Thyroid gland (tissue), 4 donors: ENCODE measurements around the gene GJB3. TPM values are rescaled to one million over a fixed set of nuclear protein-coding genes. Genes with fewer than 3 reads are reported as not detected.

ENCODE experiments used
- DNase-seq, 2 donors: peaks; one replicate each; pipeline ENCODE4 v3.0.0-alpha.2; 2019
- H3K27ac ChIP-seq, 3 donors: fragments of 200-600 bp; sonication (generic); 1 replicate in 2 of 3; 2 replicates in 1 of 3; pipeline ENCODE4 v1.5.1; 2016 to 2019; ENCODE audit warnings: mild to moderate bottlenecking in 1 of 3, moderate library complexity in 1 of 3
- H3K27me3 ChIP-seq: fragments of 200-600 bp; sonication (generic); one replicate; pipeline ENCODE4 v1.5.1; 2019
- H3K36me3 ChIP-seq, 2 donors: fragments of 200-600 bp; sonication (generic); one replicate each; pipeline ENCODE4 v1.5.1; 2016 to 2019
- H3K4me1 ChIP-seq, 2 donors: fragments of 200-600 bp; sonication (generic); one replicate each; pipeline ENCODE4 v1.5.1; 2017 to 2019
- H3K4me3 ChIP-seq, 3 donors: fragments of 200-600 bp; sonication (generic); replicated peaks in 1 of 3; 1 replicate in 2 of 3; 2 replicates in 1 of 3; pipeline ENCODE4 v1.5.1; 2016; ENCODE audit warnings: mild to moderate bottlenecking in 1 of 3
- H3K9me3 ChIP-seq: fragments of 200-600 bp; sonication (generic); one replicate; pipeline ENCODE4 v1.5.1; 2017
- POLR2A ChIP-seq, 2 donors: fragments of 450-650 bp; IDR thresholded peaks; one replicate each; pipeline ENCODE4 v1.6.1; 2017; ENCODE audit warnings: antibody characterized with exemption in 2 of 2, mild to moderate bottlenecking in 2 of 2, moderate library complexity in 1 of 2
- WGBS, 2 donors: methylation state at CpG; one replicate each; pipeline ENCODE4 v1.1.5; 2017; 5-methylcytosine and 5-hydroxymethylcytosine counted together
- intact Hi-C: fragments of 100-400 bp; cut with DNase I; formaldehyde crosslinking; loops from one replicate; pipeline ENCODE4 v1.15.1; 2023
- total RNA-seq, 4 donors: library from RNA; depleted of rRNA; stranded (reverse); fragments of >200 nt; gene quantifications; one replicate each; pipeline ENCODE4 v1.2.3, GENCODE V29; 2016
- TF ChIP-seq, protein P1 (sequence below), 6 experiments: fragments of 200-600 bp in 3 of 6; fragments of 450-650 bp in 3 of 6; sonication (generic) in 3 of 6; IDR thresholded peaks; one replicate each; pipeline ENCODE4 v1.5.1; 2016 to 2019; ENCODE audit warnings: antibody characterized with exemption in 6 of 6, mild to moderate bottlenecking in 2 of 6, inconsistent platforms in 1 of 6, moderate library complexity in 1 of 6

Gene GJB3
- total RNA-seq, 4 donors from 2014 or later: 0.49 to 0.54 TPM; not detected in 2

DNA sequence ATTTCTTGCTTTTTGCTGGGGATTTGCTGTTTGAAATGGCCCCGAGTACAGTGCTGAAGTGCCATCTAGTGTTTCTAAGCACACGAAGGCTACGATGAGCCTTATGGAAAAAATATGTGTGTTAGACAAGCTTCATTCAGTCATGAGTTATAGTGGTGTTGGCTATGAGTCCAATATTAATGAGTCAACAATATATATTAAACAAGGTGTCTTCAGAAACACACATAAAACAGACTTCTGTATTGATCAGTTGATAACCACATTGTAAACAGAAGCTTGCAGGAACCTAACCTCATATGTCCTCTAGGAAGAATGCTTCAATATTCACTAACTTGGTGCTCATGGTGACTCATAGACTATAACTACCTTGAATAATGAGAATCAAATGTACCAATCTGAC lies 27.9 kb upstream of the GJB3 start:
- no peaks in the 10 kb centered on the region for H3K9me3 ChIP-seq
- H3K4me1 ChIP-seq: no peaks in the 10 kb centered on the region
- H3K27ac ChIP-seq: no peak overlapping the region
- H3K4me3 ChIP-seq: no peak overlapping the region
- whole genome bisulfite sequencing, 2 donors: 71% methylated on average over 3 of the region's 3 CpGs
- intact Hi-C loops: no loop called here
- DNase-seq: no peak
- TF ChIP-seq POLR2A (IDR thresholded peaks at IDR 0.05): no peak
- TF ChIP-seq, protein P1, sequence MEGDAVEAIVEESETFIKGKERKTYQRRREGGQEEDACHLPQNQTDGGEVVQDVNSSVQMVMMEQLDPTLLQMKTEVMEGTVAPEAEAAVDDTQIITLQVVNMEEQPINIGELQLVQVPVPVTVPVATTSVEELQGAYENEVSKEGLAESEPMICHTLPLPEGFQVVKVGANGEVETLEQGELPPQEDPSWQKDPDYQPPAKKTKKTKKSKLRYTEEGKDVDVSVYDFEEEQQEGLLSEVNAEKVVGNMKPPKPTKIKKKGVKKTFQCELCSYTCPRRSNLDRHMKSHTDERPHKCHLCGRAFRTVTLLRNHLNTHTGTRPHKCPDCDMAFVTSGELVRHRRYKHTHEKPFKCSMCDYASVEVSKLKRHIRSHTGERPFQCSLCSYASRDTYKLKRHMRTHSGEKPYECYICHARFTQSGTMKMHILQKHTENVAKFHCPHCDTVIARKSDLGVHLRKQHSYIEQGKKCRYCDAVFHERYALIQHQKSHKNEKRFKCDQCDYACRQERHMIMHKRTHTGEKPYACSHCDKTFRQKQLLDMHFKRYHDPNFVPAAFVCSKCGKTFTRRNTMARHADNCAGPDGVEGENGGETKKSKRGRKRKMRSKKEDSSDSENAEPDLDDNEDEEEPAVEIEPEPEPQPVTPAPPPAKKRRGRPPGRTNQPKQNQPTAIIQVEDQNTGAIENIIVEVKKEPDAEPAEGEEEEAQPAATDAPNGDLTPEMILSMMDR (IDR thresholded peaks at IDR 0.05): no peak
- H3K36me3 ChIP-seq: no peaks in the 10 kb centered on the region
- H3K27me3 ChIP-seq: no peaks in the 10 kb centered on the region

DNA sequence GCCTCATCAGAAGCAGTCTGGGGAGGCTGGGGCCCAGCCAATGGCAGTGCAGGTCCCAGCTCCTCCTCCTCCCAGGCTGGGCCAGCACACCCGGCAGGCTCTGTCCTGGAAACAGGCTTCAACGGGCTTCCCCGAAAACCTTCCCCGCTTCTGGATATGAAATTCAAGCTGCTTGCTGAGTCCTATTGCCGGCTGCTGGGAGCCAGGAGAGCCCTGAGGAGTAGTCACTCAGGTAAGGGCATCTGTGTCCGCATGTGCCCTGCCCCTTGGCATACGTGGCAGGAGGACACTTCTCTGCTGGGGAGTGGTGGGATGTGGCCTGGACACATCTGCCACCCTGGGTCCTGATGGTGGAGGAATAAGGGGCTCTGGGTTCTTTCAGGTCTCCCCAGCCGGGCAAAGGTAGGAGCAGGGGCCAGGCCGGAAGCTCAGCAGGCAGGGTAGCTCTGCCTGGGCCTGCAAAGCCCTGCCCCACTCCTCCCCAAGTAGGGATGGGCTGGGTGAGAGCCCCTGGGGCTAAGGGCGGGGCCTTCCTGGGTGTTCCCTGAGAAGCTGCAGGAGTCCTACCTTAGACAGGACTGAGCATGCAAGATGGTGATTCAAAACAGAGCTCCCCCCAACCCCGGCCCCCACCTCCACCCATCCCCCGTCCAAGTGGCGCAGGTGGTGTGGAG lies 25.9 kb upstream of the GJB3 start, which contains the start of gene GJB5:
GJB5 (plus strand) TSS at position 84 of the 674 bp plus-strand sequence. CDS start 2,284 bp downstream, outside the sequence.
- no peak for DNase-seq
- H3K27me3 ChIP-seq: no peaks in the 10 kb centered on the region
- TF ChIP-seq POLR2A (IDR thresholded peaks at IDR 0.05): no peak
- TF ChIP-seq, protein P1 (IDR thresholded peaks at IDR 0.05): no peak
- H3K36me3 ChIP-seq: no peaks in the 10 kb centered on the region
- 60 to 88% methylated on average over 3 to 10 of the region's 13 CpGs for WGBS, 2 donors
- H3K27ac ChIP-seq: no peak within 1 kb of the TSS
- intact Hi-C loops: no loop called here
- no peak within 1 kb of the TSS for H3K4me3 ChIP-seq
- H3K4me1 ChIP-seq: no peaks in the 10 kb centered on the region
- no peaks in the 10 kb centered on the region for H3K9me3 ChIP-seq

DNA sequence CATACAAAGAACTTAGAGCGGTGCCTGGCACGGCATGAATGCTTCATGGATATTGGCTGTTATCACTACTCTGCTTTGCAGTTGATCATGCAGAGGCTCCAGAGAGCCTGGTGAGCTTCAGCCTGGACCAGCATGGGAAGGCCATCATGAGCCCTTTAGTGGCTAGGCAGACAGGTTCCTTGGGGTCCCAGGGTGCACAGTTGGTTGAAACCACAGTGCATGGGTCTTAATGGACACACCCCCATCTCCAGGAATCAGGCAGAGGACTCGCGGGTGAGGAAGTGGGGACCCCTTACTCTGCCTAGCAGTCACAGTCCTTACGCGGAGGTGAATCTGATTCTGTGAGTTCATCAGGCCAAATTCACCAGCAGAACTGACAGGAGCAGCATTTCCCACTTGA lies 25.1 kb upstream of the GJB3 start:
- 94 to 100% methylated on average over 6 of the region's 6 CpGs for WGBS, 2 donors
- H3K4me3 ChIP-seq: no peak overlapping the region
- intact Hi-C loops: no loop called here
- no peaks in the 10 kb centered on the region for H3K36me3 ChIP-seq
- no peak for TF ChIP-seq POLR2A (IDR thresholded peaks at IDR 0.05)
- TF ChIP-seq, protein P1 (IDR thresholded peaks at IDR 0.05): no peak
- no peaks in the 10 kb centered on the region for H3K9me3 ChIP-seq
- no peak overlapping the region for H3K27ac ChIP-seq
- no peak for DNase-seq
- no peaks in the 10 kb centered on the region for H3K27me3 ChIP-seq
- H3K4me1 ChIP-seq: no peaks in the 10 kb centered on the region

DNA sequence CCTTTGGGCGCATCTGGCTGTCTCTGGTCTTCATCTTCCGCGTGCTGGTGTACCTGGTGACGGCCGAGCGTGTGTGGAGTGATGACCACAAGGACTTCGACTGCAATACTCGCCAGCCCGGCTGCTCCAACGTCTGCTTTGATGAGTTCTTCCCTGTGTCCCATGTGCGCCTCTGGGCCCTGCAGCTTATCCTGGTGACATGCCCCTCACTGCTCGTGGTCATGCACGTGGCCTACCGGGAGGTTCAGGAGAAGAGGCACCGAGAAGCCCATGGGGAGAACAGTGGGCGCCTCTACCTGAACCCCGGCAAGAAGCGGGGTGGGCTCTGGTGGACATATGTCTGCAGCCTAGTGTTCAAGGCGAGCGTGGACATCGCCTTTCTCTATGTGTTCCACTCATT lies 23.6 kb upstream of the GJB3 start:
- intact Hi-C loops: no loop called here
- 89 to 91% methylated on average over 14 to 21 of the region's 21 CpGs for WGBS, 2 donors
- no peak overlapping the region for H3K27ac ChIP-seq
- no peaks in the 10 kb centered on the region for H3K36me3 ChIP-seq
- H3K4me1 ChIP-seq: no peaks in the 10 kb centered on the region
- DNase-seq: no peak
- TF ChIP-seq, protein P1 (IDR thresholded peaks at IDR 0.05): no peak
- no peak for TF ChIP-seq POLR2A (IDR thresholded peaks at IDR 0.05)
- no peak overlapping the region for H3K4me3 ChIP-seq
- H3K9me3 ChIP-seq: no peaks in the 10 kb centered on the region
- H3K27me3 ChIP-seq: no peaks in the 10 kb centered on the region

DNA sequence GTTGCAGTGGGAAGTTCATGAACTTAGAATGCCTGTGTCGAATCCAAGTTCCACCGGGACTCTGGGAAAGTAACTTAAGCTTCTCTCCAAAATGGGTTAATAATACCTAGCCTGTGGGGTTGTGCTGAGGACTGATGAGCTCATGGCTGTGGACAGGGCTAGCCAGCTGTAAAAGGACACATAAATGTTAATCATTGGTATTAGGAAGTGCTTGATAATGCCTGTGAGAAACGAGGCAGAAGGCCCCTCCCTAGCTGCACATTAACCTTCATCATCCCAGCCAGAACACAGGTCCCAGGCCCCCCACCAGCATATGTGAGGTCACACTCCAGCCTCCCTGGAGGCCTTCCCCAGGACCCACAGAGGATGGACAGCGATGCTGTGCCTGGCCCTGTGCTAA lies 22.3 kb upstream of the GJB3 start:
- 74 to 77% methylated on average over 4 of the region's 4 CpGs for WGBS, 2 donors
- no peak for DNase-seq
- Histone ChIP-seq H3K9me3 (no peaks in the 10 kb centered on the region), H3K27ac (no peak overlapping the region), H3K4me3 (no peak overlapping the region), H3K4me1 (no peaks in the 10 kb centered on the region), H3K27me3 (no peaks in the 10 kb centered on the region), H3K36me3 (no peaks in the 10 kb centered on the region)
- intact Hi-C loops: no loop called here
- TF ChIP-seq POLR2A (IDR thresholded peaks at IDR 0.05): no peak
- TF ChIP-seq, protein P1 (IDR thresholded peaks at IDR 0.05): no peak
